GM04504 (cell line): ENCODE measurements around the gene ANOS1.
"Not testable (repeated sequence)": the region's sequence is repeated elsewhere in the genome, so short reads cannot be mapped to it uniquely, and the experiment has no call there.

Experiments
- DNase-seq: peaks from one replicate; pipeline ENCODE4 v3.0.0-alpha.2; 2012; ENCODE audit warnings: low read depth

Gene ANOS1

DNA sequence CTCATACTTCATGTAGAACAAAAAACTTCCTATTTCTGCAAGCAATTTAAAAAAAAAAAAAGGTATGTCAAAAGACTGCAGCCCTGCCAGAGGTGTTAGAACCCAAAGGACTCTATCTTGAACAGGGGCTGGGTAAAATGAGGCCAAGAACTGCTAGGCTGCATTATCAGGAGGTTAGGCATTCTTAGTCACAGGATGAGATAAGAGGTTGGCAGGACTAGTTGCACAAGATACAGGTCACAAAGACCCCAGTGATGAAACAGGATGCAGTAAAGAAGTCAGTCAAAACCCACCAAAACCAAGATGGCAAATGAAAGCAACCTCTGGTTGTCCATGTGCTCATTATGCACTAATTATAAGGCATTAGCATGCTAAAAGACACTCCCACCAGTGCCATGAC, 104.1 kb downstream of the ANOS1 start:
- DNase-seq = no peak

DNA sequence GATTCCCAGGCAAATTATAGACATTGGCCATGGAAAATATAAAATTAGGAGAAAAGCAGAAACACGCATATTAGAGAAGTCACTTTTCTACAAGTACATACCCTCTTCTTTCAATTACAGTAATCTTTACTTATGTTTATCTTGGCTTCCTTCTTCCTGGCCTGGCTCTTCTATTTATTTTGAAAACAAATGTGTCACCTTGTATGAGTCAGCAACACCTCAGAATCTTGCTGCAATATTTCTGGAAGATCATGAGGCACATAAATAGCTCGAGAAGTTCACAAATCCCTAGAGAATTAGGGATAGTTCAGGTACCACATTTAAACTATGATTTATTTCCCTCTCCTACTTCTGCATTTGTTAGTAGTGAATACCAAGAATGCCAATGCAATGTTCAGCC, 124.6 kb downstream of the ANOS1 start:
- DNase-seq = no peak

GRCh38 chrX:8604131-8604530, 127.8 kb downstream of the ANOS1 start:
- no peak for DNase-seq

DNA sequence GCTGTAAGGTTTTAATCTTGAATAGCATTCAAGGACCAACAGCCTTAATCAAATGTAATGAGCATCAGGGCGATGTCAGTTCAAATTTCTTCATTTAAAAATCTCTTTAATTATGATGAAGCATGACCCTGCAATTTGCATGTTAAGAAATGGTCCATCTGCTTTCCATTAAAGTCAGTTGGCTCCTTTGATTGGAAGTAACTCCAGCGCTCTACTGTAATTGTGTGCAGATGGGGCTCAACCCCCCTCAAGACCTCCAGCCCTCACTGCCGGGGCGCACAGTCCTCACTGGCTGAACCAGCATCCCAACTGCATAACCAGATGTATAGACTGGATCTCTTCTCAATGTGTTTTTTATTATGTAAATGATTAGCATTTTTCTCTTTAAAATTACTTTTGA, 140.4 kb downstream of the ANOS1 start:
- DNase-seq = no peak

- no peak for DNase-seq
These were observed 145.0 kb downstream of the ANOS1 start for GRCh38 chrX:8586953-8587352.

GRCh38 chrX:8579602-8580001, 152.3 kb downstream of the ANOS1 start:
- DNase-seq = no peak

GRCh38 chrX:8576821-8577220, 155.1 kb downstream of the ANOS1 start:
- no peak for DNase-seq

DNA sequence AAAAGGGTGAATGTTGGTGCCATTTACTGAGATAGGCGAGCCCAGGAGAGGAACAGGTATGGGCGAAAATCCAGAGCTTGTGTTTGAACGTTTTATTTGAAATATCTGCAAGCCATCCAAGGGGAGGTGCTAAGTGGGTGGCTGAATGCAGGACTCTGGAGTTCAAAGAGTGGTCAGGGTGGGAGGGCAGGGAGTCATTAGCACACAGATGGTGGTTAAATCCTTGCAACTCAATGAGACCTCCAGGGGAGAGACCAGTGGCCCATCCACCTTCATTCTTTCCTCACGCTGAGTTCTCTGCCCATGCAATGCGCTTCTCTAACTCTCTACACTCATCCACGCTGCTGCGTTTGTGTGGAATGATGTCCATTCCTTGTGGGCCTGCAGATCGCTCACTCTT, 166.2 kb downstream of the ANOS1 start:
- DNase-seq = no peak

- no peak for DNase-seq
These were observed 183.5 kb downstream of the ANOS1 start for GRCh38 chrX:8548446-8548845.

DNA sequence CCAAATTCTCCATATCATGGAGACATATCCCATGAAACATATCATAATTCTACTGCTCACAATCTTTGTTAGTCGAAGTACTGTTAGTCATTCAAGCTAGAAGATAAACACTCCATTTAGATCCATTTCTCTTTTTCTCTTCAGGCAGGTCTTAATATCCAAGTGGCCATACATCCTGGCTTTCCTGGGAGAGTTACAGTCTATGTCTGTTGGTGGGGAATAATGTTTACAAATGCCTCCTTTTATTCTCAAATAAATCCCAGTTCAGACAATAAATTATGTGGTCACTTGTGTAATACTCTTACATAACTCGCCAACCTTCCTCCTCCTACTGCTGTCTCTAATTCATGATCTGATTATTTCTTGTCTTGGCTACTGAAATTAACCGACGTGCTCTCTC, 185.2 kb downstream of the ANOS1 start:
- DNase-seq = no peak

DNA sequence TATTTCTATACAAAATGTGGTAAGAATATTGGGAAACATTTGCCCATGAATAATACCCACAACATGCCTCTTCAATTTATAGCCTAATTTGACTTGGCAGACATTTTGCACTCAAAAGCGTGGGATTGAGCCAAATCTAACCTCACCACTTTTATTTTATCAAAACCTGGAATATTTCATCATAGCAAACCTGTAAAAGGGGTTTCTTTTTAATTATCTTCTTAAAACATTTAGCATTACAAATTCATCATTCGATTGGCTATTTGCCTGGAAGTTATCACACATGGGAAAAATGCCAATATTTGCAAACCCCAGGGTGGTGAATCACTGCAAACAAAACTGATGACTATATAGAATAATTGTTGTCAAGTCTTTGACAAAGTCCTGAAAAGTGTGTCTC, 211.1 kb downstream of the ANOS1 start:
- DNase-seq = no peak

GRCh38 chrX:8520178-8520577, 211.8 kb downstream of the ANOS1 start:
- no peak for DNase-seq

- no peak for DNase-seq
These were observed 227.5 kb downstream of the ANOS1 start for GRCh38 chrX:8504451-8504850.

GRCh38 chrX:8502101-8502500, 229.8 kb downstream of the ANOS1 start:
- not testable (repeated sequence) for DNase-seq

DNA sequence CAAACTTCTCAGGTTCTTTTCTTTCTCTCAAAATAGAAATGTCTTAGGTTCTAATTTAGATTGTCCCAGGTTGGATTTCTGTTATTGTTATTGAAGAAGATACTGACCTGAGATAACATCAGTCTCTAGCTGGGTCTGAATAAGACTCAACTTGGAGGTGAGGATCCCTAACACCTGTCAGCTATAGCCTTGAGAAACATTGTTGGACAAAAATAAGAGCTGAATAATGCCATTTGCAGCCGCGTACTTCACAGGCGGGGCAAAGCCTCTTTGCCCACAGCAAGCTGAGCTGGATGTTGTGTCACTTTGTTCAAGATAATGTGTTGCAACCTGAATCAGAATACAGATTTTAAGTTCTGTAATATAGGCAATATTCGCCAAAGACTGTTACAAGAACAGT, 231.7 kb downstream of the ANOS1 start:
- no peak for DNase-seq

DNA sequence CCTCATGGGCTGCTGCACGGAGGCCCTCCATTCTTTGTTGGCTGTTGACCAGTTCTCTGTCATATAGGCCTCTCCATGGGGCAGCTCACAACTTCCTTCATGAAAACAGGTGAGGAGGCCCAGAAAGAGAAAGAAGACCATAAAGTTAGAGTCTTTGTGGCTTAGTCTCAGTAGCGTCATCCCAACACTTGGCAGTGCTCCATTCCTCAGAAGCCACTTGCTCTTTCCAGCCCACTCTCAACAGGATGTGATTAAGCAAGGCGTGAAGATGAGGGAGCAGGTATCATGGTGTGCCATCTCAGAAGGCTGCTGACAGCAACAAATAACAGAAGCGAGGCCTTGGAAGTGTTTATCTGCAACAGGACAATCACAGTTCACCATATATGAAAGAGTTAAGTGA, 236.9 kb downstream of the ANOS1 start:
- not testable (repeated sequence) for DNase-seq

DNA sequence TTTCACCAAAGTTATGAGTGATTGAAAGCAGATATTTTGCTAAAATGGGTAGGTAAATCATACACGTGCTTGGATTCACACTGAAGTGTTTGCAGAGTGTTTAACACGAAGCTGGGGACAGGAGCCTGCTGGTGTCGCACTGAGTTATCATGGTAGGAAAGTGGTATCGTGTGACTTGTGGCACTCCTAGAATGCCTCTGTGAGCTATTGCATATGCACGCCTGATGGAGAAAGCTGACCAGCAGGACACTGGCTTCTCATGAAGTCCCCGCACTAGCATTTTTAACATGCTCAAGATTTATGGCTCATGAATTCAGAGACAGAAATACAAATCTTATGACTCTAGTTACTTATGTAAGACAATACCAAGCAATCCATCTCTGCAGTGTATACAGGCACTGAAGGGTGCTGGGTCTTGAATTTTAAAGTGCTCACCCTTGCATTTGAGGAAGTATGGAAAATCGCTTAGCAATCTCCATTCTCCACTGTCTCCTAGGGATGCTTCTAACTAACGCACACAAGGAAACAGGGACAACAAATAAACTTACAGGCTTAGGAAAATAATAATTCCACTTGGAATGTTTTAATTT, 247.5 kb downstream of the ANOS1 start:
- no peak for DNase-seq
